Occipital lobe (tissue), 2 donors: ENCODE measurements around the gene BCR. TPM values are rescaled to one million over a fixed set of nuclear protein-coding genes. Genes with fewer than 3 reads are reported as not detected.
A peak's percentile ranks its signal among the peaks of the same experiment; 100 is the strongest.

Experiments
- DNase-seq: peaks from one replicate; lab custom pipeline; 2025; lab: John Stamatoyannopoulos, UW
- total RNA-seq: library from RNA; depleted of rRNA; stranded (reverse); fragments of >200 nt; gene quantifications from one replicate; pipeline ENCODE4 v1.2.3, GENCODE V29; 2014

BCR gene
- total RNA-seq, 1 donor from 2014 or later = 53.2 TPM

DNA sequence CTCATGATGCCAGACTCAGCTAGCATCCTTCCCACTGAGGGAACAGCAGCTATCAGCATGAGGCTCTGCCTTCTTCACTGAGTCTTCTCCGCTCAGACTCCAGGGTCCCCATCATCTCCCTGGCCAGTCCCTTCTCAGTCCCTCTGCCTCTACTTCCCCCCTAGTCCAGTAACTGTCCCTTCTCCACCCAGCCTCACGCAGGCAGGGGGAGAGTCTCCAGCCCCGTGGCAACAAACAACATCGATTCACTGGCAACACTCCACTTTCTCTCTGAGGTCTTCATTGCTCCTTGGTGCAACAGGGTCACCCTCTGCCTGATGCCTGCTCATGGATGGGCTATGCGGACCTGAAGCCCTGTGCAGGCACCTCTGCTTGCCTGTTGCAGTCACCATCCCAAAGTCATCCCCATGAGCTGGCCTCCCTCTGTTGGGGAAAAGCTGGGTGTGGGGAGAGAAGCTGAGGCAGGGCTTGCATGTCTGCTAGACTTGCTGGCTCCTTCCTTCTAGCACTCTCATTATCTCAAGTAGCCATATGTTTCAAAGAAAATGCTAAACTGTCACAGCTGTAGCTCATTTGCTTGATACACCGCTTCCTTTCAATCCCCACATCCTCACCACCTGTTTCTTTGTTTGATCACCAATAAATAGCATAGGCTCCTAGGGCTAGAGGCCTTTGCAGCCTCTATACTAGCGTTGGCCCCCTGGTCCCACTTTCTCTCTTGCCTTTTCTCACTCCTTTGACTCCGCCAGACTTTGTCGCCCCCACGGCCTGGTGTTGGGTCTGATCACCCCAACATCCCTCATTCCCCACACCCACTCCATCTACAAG lies 4.3 kb upstream of the BCR start:
- DNase-seq = no peak

DNA sequence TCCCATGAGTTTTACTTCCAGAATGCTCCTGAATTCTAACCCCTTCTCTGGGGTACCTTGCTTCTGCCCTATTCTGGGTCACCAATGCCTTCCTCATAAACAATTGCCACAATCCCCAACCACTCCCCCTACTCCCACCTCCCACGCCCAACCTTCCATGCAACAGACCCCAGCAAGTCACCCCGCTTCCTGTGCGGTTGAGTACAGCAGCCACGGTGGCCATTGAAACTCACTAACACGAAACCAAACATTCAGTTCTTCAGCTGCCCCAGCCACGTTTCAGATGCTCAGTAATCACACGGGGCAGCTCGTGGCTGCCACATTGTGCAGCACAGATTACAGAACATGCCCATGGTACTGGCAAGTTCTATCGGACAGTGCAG lies 3.7 kb upstream of the BCR start:
- no peak for DNase-seq

DNA sequence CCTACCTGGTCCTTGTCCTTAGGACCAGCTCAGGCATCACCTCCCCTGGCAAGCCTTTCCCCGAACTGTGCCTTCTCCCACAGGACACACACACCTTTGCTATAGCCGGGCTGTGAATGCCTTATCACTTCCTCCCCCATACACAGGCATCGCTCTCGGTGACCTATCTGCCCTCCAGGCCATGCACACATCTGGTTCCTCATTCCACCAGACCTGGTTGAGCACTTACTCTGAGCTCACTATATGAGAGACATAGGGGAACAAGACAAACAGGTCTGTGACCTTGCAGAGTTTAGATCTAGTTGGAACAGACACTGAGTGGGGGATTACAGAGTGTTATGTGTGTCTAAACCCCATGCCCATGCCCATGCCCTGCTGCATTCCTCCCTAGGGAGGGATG lies 3.1 kb upstream of the BCR start:
- DNase-seq = no peak

DNA sequence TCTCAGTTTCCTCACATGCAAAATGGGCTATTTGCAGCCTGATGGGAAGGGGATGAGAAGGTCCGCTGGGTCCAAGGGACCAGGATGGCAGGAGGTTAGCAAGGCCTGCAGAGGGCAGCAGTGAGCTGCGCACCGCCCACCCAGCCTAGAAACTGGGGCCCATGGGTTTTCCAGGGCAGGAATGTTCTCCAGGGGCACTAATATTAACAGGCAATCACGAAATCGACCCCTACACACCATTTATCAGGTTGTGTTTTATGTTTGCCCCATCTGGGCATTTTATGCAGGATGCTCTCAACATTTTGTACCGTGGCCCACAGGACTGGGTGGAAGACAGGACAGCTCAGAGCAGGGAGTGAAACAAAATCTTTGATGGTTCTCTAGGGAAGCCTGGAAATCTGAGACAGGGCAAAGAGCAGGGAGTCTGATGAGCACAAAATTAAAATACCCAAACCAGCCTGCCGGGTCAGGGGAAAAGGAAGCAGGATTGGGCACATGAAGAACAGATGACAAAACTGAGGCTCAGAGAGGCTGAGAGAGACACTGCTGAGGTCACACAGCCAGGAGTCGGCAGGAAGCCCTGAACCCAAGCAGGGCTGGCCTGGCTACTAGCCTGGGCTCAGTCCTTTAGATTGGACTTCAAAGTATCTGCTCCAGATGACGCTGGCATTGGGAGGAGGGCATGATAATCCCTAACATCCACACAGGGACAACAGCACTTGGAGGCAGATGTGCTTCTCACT lies 1.6 kb upstream of the BCR start:
- DNase-seq = peak; percentile 51

DNA sequence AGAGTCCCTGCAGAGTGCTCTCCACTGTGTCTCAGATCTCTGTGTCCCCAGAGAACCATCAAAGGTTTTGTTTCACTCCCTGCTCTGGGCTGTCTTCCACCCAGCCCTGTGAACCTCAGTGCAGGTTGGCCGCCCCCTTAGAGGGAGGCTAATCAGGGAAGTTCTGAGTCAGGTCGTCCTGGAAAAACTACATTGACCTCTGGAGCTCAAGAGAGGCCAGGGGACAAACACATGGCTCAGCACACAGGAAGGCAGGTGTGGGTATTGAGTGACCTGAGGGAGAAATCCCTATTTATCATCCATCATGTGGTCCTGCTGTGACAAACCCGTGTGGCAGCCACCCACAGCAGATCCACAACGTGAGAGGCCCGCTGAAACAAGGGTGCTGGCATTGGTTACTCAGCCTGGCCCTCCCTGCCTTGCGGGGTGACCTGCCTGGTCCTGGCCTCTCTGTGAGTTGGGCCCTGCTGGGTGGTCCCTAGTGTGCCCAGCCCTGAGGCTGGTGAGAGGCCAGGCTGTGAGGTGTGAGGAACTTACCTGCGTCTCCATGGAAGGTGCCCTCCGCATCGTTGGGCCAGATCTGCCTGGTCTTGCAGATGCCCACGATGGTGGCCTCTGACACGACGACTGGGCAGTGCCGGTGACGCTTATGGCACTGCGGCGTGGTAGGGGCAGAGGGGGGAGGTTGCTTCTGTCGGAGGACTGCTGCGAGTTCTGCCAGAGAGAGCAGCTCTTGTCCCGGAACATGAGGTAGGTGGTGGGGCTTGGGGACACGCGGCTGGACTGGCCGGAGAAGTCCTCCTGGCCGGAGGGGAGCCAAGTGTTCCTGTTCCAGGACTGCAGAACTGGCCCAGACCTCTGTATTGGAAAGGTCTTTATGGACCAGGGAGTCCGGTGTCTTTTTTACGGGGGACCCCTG lies 669 bp upstream of the BCR start:
- DNase-seq = no peak

DNA sequence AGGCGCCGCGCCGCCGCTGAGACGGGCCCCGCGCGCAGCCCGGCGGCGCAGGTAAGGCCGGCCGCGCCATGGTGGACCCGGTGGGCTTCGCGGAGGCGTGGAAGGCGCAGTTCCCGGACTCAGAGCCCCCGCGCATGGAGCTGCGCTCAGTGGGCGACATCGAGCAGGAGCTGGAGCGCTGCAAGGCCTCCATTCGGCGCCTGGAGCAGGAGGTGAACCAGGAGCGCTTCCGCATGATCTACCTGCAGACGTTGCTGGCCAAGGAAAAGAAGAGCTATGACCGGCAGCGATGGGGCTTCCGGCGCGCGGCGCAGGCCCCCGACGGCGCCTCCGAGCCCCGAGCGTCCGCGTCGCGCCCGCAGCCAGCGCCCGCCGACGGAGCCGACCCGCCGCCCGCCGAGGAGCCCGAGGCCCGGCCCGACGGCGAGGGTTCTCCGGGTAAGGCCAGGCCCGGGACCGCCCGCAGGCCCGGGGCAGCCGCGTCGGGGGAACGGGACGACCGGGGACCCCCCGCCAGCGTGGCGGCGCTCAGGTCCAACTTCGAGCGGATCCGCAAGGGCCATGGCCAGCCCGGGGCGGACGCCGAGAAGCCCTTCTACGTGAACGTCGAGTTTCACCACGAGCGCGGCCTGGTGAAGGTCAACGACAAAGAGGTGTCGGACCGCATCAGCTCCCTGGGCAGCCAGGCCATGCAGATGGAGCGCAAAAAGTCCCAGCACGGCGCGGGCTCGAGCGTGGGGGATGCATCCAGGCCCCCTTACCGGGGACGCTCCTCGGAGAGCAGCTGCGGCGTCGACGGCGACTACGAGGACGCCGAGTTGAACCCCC lies 798 bp downstream of the BCR start:
- DNase-seq = no peak

DNA sequence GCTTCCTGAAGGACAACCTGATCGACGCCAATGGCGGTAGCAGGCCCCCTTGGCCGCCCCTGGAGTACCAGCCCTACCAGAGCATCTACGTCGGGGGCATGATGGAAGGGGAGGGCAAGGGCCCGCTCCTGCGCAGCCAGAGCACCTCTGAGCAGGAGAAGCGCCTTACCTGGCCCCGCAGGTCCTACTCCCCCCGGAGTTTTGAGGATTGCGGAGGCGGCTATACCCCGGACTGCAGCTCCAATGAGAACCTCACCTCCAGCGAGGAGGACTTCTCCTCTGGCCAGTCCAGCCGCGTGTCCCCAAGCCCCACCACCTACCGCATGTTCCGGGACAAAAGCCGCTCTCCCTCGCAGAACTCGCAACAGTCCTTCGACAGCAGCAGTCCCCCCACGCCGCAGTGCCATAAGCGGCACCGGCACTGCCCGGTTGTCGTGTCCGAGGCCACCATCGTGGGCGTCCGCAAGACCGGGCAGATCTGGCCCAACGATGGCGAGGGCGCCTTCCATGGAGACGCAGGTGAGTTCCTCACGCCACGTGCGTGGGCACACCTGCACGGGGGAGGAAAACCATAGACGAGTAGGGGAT lies 1.5 kb downstream of the BCR start:
- no peak for DNase-seq

DNA sequence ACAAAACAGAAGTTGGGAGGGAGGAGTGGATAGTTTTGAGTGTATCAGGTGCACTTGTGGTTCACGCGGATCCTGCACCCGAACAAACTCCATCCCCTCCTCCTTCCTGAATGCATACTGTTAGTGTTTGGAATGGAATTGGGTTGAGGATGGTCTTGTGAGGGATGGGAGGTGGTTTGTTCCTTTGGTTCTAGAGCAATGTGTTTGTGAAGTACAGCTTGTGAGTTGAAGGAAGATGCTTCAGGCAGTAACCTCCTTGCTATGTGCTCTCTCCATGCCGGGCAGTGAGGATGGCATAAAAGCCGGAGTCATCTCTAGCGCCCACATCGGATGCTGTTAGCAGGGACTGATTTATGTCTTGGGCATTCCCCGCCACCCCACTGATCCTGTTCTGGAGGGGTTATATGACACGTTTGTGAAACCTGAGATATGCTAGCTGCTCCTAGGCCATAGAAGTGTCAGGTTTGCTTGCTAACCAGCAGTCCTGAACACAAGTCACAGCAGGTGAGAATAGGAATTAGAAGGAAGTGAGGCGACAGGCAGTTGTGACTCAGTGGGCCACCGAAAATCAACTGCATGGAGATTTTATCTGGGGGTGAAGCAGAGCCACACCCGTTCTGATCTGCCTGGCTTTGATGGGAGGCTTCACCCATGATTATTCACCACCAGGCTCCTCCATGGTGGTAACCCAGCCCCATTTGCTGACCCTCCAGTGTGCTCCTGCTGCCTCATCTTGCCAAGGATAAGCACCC lies 2.2 kb downstream of the BCR start:
- DNase-seq = no peak

DNA sequence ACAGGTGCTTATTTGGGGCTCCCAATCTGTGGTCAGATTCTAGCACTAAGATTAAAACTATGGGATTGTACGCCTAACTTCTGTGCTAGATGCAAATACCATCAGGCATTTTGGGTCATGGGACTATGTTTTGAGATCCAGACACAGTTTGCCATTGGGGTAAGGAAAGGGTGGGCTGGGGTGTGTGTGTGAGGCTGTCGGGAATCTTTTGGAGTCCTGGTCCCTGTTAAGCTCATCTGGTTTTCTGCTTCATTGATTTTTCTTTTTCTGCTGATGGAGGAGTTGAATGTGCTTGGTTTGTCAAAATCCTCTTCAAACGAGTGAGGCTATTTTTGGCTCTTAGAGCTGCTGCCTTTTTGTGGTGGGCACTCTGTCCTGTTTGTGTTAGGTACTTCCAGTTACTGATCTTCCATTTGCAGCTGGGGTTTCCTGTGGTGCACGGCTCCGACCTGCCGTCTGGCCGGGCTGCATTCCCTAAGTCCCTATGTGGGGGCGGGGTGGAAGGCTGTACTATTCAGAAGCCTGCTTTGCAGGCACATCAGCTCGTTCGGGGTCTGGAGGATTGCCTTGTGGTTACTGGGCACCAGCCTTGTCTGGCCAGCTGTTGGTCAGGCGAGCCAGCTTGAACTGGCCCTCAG lies 2.9 kb downstream of the BCR start:
- DNase-seq = peak; percentile 58

DNA sequence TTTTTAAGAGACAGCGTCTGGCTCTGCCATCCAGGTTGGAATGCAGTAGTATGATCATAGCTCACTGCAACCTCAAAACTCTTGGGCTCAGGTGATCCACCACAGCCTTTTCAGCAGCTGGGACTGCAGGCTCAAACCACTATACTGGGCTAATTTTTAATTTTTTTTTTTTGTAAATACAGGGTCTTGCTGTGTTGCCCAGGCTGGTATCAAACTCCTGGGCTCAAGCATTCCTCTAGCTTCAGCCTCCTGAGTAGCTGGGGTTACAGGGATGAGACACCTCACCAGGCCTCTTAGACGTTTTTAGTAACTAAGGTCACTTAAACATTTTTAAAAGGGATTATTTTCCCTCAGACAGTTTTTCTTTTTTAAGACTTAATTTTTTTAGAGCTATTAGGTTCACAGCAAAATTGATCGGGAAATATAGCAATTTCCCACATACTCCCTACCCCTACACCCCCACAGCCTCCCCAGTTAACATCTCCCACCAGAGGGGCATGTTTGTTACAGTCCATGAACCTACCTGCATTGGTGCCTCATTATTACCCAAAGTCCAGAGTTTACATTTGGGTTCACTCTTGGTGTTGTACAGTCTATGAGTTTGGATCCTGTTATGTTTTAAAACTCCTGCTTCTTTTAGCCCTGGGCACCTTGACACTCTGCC lies 3.9 kb downstream of the BCR start:
- DNase-seq = no peak

DNA sequence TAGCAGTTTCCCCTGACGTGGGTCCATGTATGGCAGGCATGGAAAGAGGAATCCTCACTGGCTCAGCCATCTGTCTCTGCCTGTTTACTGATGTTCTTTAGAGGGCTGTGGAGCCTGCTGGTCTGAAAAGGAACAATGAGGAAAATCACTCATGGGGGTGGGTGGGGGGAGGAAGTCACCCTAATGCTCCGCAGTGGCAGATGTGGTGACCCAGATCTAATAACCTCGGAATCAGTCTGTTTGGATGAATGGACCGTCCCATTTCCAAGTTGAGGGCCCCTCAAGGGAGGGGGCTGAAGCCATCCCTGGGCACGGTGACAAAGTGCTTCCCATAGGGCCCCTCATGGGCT lies 4.4 kb downstream of the BCR start:
- no peak for DNase-seq

DNA sequence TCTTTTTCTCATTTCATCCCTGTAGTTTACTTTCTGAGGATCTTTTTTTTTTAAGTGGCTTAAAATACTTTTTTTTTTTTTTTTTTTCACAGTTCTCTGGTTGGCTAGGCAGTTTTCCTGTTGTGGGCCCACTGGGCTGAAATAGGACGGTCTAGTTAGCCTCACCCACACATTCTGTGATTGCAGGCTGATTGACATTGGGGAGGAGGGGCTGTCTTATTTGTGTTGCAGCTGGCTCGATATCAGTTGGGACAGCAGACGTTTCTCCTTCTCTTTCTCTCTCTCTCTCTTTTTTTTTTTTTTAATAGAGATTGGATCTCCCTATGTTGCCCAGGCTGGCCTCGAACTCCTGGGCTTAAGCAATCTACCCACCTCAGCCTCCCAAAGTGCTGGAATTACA lies 6.9 kb downstream of the BCR start:
- no peak for DNase-seq

DNA sequence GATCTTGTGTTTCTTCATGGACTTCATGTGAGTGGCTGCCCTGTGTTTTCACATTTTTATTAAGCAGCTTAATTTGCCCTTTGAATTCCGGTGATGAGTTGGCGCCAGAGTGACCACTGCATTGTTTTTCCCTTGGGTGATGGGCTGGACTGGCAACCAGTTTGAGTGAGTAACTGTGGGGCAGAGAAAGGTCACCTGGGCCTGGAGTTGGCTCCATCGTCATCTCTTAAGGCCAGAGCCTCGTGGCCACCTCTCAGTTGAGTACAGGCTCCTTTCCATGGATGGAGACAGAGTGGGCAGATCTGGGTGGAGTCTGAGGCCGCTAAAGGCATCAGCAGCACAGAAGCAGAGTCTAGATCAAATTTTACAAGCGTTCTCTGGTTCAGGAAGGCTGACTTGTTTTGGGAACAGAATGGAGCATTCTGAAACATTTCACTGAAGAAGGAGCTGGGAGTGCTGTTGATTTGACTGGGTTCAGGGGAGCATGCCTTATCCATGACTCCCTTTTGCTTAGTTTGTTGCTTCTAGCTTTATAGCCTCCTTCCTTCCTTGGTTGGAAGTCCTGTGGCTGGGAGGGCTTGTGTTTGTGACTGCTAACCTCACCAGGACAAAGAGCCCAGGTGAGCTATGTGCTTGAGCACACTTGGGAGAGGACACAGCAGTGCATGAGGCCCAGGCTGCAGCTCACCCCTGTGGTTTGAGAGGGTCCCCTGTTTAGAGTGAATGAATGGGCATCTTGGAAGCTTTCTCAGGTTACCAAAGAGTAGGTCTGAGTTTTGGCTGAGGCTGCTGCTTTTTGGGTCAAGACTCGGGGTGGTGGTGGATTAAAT lies 7.8 kb downstream of the BCR start:
- no peak for DNase-seq

DNA sequence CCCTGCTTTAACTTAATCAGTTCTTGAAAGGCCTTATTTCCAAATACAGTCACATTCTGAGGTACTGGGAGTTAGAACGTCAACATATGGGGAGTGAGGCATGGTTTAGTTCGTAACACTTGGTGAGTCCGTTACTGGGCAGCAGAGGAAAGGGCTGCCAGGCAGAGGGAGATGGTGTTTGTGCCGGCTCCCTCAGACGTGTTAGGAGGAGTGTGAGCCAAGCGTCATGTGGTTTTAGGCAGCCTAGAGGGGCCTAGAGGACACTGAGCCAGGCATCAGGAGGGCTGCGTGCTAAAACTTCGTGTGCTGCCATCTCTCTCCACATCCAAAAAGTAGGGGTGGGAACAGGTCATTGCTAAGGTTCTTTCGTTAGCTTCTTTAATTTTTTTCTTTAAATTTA lies 10.2 kb downstream of the BCR start:
- no peak for DNase-seq

DNA sequence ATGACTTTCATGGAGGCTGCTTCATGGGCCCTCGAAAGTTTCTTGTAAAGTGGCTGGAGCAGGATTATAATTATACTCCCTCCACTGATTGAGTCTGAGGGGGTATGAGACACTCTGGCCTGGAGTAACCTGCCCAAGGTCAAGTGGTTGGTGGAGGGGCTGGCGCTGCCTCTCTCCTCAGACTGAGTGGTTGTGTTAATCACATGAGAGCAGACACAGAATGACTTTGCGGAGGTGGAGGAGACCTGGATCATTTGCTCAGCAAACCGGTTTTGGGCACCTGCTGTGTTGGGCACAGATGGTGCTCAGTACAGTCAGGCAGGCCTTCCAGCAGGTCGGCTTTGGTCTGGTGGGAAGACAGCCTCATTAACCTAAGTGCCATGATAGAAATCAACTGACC lies 11.8 kb downstream of the BCR start:
- DNase-seq = no peak

DNA sequence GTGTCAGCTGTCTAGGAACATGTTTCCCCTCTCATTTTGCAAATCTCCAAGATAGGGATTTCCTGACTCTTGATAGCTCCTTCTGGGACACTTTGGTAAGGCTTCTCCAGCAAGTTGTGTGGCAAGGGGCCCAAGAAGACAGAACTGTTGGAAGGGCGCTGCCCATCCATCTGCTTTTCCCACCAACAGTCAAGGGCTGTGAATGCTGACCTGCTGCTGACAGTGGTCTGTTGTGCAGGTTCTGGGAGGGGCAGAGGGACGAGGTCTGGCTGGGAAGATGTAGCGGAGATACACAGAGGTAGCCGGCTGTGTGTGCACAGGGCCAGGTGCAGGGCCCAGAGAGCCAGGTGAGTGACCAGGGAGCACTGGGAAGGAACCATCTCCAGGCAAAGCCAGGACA lies 12.2 kb downstream of the BCR start:
- DNase-seq = no peak

DNA sequence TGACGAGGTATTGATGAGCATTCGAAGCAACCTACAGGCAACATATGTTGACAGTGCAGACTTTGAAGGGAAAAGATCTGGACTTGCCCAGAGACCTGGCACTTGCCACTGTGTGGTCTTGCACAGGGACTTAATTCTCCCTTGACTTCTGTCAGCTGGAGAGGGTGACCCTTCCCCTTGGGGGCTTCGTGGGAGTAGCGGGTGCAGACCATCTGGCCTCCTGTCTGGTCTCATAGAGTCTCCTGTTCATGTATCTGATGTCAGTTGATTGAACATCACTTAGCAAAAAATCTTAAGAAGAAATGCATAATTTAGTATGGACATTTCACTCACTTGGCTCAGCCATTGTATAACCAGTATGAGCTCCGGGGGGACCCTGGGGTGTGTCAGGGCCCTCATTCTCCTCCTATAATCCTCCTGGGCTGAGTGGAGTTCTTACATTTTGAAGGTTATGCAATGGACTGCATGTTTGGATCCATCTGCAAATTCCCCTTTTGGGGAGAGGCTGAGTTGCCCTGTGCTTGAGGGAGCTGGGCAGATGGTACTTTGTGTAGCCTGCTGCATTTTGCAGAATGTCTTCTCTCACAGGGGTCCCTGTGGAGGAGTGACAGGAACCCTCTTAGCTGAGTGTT lies 13.0 kb downstream of the BCR start:
- DNase-seq = no peak

DNA sequence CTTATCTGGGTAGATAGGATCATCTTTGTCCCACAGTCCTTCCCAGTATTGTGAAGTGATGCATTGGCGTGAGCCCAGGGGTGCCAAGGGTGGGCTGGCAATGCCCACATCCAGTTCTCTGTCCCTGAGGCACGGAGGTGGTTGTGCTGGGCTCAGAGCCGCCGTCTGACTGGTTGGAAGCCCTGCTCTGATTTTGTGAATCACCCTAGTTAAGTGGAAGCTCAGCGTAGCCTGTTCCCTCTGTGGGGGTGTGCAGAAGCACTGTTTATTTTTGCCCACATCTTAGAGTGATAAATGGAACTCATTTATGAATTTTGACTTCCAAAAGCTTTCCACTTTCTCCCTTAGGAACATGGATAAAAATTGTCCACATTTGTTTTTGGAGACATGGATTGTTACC lies 13.6 kb downstream of the BCR start:
- DNase-seq = peak; percentile 52
